Bone marrow (tissue), 2 donors: ENCODE data around the gene SLC25A42.
"Not testable (repeated sequence)": the region's sequence is repeated elsewhere in the genome, so short reads cannot be mapped to it uniquely, and the experiment has no call there.

ENCODE experiments used
- DNase-seq, 2 donors: peaks; one replicate each; lab custom pipeline; 2025; lab: John Stamatoyannopoulos, UW

SLC25A42 gene

GRCh38 chr19:19135713-19136112, 71.9 kb downstream of the SLC25A42 start:
- not testable (repeated sequence) for DNase-seq

GRCh38 chr19:19137556-19138108, 73.8 kb downstream of the SLC25A42 start:
- no peak for DNase-seq

GRCh38 chr19:19138109-19138981, 74.6 kb downstream of the SLC25A42 start, which contains the start of gene TMEM161A:
Gene TMEM161A (minus strand): TSS chr19:19138478. CDS start chr19:19138428, 50 bp downstream.
- DNase-seq, result peak; percentile 79 to 89

GRCh38 chr19:19139876-19140229, 76.1 kb downstream of the SLC25A42 start:
- DNase-seq, result no peak

GRCh38 chr19:19140476-19140875, 76.7 kb downstream of the SLC25A42 start:
- no peak for DNase-seq

GRCh38 chr19:19142347-19142746, 78.6 kb downstream of the SLC25A42 start:
- DNase-seq, result no peak

GRCh38 chr19:19145281-19145680, 81.5 kb downstream of the SLC25A42 start:
- DNase-seq, result no peak

GRCh38 chr19:19145684-19146608, 82.2 kb downstream of the SLC25A42 start:
- peak; percentile 44 to 67 for DNase-seq

GRCh38 chr19:19146865-19147264, 83.1 kb downstream of the SLC25A42 start:
- DNase-seq, result no peak

GRCh38 chr19:19147344-19147743, 83.5 kb downstream of the SLC25A42 start:
- no peak for DNase-seq

- not testable (repeated sequence) for DNase-seq
These were observed 84.7 kb downstream of the SLC25A42 start for GRCh38 chr19:19148504-19148903.

- no peak for DNase-seq
These were observed 85.6 kb downstream of the SLC25A42 start for GRCh38 chr19:19149435-19149834.

GRCh38 chr19:19151418-19151817, 87.6 kb downstream of the SLC25A42 start:
- DNase-seq, result no peak

GRCh38 chr19:19152668-19153384, 89.0 kb downstream of the SLC25A42 start:
- no peak for DNase-seq

GRCh38 chr19:19154768-19155494, 91.1 kb downstream of the SLC25A42 start:
- no peak for DNase-seq

GRCh38 chr19:19155495-19156219, 91.9 kb downstream of the SLC25A42 start:
- DNase-seq, result no peak

- no peak for DNase-seq
These were observed 94.0 kb downstream of the SLC25A42 start for GRCh38 chr19:19157808-19158207.

- no peak for DNase-seq
These were observed 95.7 kb downstream of the SLC25A42 start for GRCh38 chr19:19159534-19159933.

- DNase-seq, result no peak
These were observed 96.8 kb downstream of the SLC25A42 start for GRCh38 chr19:19160461-19161035.

GRCh38 chr19:19162495-19162894, 98.7 kb downstream of the SLC25A42 start:
- no peak for DNase-seq
